GM18498 (cell line): ENCODE results near the gene PEAK1.
"Not testable (repeated sequence)": the region's sequence is repeated elsewhere in the genome, so short reads cannot be mapped to it uniquely, and the experiment has no call there.

Experiments used
- ATAC-seq: cut with Tn5 transposase; IDR thresholded peaks from one replicate; pipeline ENCODE4 v1.9.1; 2021; ENCODE audit warnings: mild to moderate bottlenecking, moderate library complexity; ENCODE audit not compliant: unreplicated experiment

Gene PEAK1

GRCh38 chr15:77421370-77421700 is 1.4 kb upstream of the PEAK1 start:
- ATAC-seq: no peak

- ATAC-seq: peak; percentile 40
Observed at GRCh38 chr15:77420610-77421369, 886 bp upstream of the PEAK1 start, which contains the start of gene HMG20A. Gene HMG20A, plus strand, starts transcription at chr15:77420888. Its CDS starts 37,520 bp downstream, at chr15:77458408.

- no peak for ATAC-seq
Observed at GRCh38 chr15:77418966-77419835, 703 bp downstream of the PEAK1 start.

- ATAC-seq: no peak
Observed at GRCh38 chr15:77418391-77418965, 1.4 kb downstream of the PEAK1 start.

- ATAC-seq: no peak
Observed at GRCh38 chr15:77417602-77418001, 2.3 kb downstream of the PEAK1 start.

GRCh38 chr15:77416954-77417353 is 3.0 kb downstream of the PEAK1 start:
- no peak for ATAC-seq

- ATAC-seq: no peak
Observed at GRCh38 chr15:77416148-77416455, 3.8 kb downstream of the PEAK1 start.

- no peak for ATAC-seq
Observed at GRCh38 chr15:77415450-77416147, 4.3 kb downstream of the PEAK1 start.

GRCh38 chr15:77414789-77415442 is 5.0 kb downstream of the PEAK1 start:
- no peak for ATAC-seq

- no peak for ATAC-seq
Observed at GRCh38 chr15:77413699-77414349, 6.1 kb downstream of the PEAK1 start.

- ATAC-seq: no peak
Observed at GRCh38 chr15:77412972-77413698, 6.8 kb downstream of the PEAK1 start.

- no peak for ATAC-seq
Observed at GRCh38 chr15:77411619-77411976, 8.3 kb downstream of the PEAK1 start.

GRCh38 chr15:77410701-77411618 is 8.9 kb downstream of the PEAK1 start:
- ATAC-seq: no peak

- not testable (repeated sequence) for ATAC-seq
Observed at GRCh38 chr15:77410157-77410500, 9.8 kb downstream of the PEAK1 start.

- ATAC-seq: peak; percentile 90
Observed at GRCh38 chr15:77409259-77410156, 10.4 kb downstream of the PEAK1 start.

GRCh38 chr15:77406846-77407245 is 13.1 kb downstream of the PEAK1 start:
- no peak for ATAC-seq

GRCh38 chr15:77406173-77406759 is 13.6 kb downstream of the PEAK1 start:
- ATAC-seq: not testable (repeated sequence)
